Naive thymus-derived CD4-positive, alpha-beta T cell (primary cell): ENCODE results near the gene SGCG. TPM values are rescaled to one million over a fixed set of nuclear protein-coding genes. Genes with fewer than 3 reads are reported as not detected.
A peak's percentile ranks its signal among the peaks of the same experiment; 100 is the strongest.

Source experiments
- ATAC-seq: fragments of 150-1000 bp; cut with Tn5 transposase; 2 replicates; pipeline ENCODE4 v1.10.0; 2021; ENCODE audit warnings: mild to moderate bottlenecking, moderate library complexity
- CTCF ChIA-PET: fragments of 350-600 bp; sonication (Branson Sonifier 250); formaldehyde crosslinking; loops from one replicate; lab custom pipeline; 2021; ENCODE audit warnings: antibody characterized with exemption; lab: Charles Lee
- POLR2A ChIA-PET: fragments of 350-600 bp; sonication (Branson Sonifier 250); formaldehyde crosslinking; loops from one replicate; lab custom pipeline; 2021; ENCODE audit warnings: antibody characterized with exemption, inconsistent platforms; lab: Charles Lee
- DNase-seq, 9 donors: peaks; one replicate each; pipeline versions ENCODE4 v3.0.0 to v3.0.0-alpha.2; 2020 to 2022; ENCODE audit warnings: mixed read lengths in 1 of 9
- H3K27ac ChIP-seq: one replicate; pipeline ENCODE4 v1.7.0; 2013; ENCODE audit warnings: mild to moderate bottlenecking, low read depth, low read length, moderate library complexity
- H3K27me3 ChIP-seq, 2 donors: one replicate each; pipeline ENCODE4 v1.7.0; 2013; ENCODE audit warnings: low read length in 2 of 2, mild to moderate bottlenecking in 2 of 2, moderate library complexity in 2 of 2; ENCODE audit not compliant: control insufficient read depth in 2 of 2, insufficient read depth in 2 of 2
- H3K36me3 ChIP-seq, 3 experiments: 1 replicate in 2 of 3; 2 replicates in 1 of 3; pipeline ENCODE4 v1.7.0; 2013; ENCODE audit warnings: low read length in 3 of 3, mild to moderate bottlenecking in 3 of 3, moderate library complexity in 1 of 3; ENCODE audit not compliant: insufficient read depth in 3 of 3, control insufficient read depth in 2 of 3
- H3K4me1 ChIP-seq, 2 donors: one replicate each; pipeline ENCODE4 v1.7.0; 2013; ENCODE audit warnings: low read length in 2 of 2, mild to moderate bottlenecking in 2 of 2, moderate library complexity in 1 of 2; ENCODE audit not compliant: control insufficient read depth in 2 of 2, insufficient read depth in 2 of 2
- H3K4me3 ChIP-seq: 2 replicates; pipeline ENCODE4 v1.7.0; 2013; ENCODE audit warnings: mild to moderate bottlenecking, low read length
- H3K9me3 ChIP-seq, 3 experiments: 1 replicate in 2 of 3; 2 replicates in 1 of 3; pipeline ENCODE4 v1.7.0; 2013; ENCODE audit warnings: low read length in 3 of 3; ENCODE audit not compliant: control insufficient read depth in 2 of 3
- H3K27ac Mint-ChIP-seq, 9 donors: one replicate each; pipeline ENCODE4 v1.8.0; 2020 to 2022; ENCODE audit warnings: mixed read lengths in 9 of 9, mild to moderate bottlenecking in 8 of 9, moderate library complexity in 5 of 9, inconsistent platforms in 2 of 9
- H3K27me3 Mint-ChIP-seq, 5 donors: one replicate each; pipeline ENCODE4 v1.8.0; 2021 to 2022; ENCODE audit warnings: mixed read lengths in 5 of 5, mild to moderate bottlenecking in 1 of 5
- H3K36me3 Mint-ChIP-seq, 5 donors: one replicate each; pipeline ENCODE4 v1.8.0; 2020 to 2022; ENCODE audit warnings: mixed read lengths in 5 of 5, mild to moderate bottlenecking in 3 of 5, inconsistent platforms in 1 of 5
- H3K4me1 Mint-ChIP-seq, 7 donors: one replicate each; pipeline ENCODE4 v1.8.0; 2020 to 2022; ENCODE audit warnings: mixed read lengths in 7 of 7, mild to moderate bottlenecking in 3 of 7, inconsistent platforms in 1 of 7
- H3K4me3 Mint-ChIP-seq, 10 donors: one replicate each; pipeline ENCODE4 v1.8.0; 2020 to 2022; ENCODE audit warnings: mild to moderate bottlenecking in 10 of 10, mixed read lengths in 10 of 10, moderate library complexity in 6 of 10, inconsistent platforms in 2 of 10
- H3K9me3 Mint-ChIP-seq, 11 donors: one replicate each; pipeline ENCODE4 v1.8.0; 2020 to 2022; ENCODE audit warnings: mixed read lengths in 11 of 11, mild to moderate bottlenecking in 4 of 11, inconsistent platforms in 1 of 11, moderate library complexity in 1 of 11
- intact Hi-C, 2 donors: fragments of 100-400 bp; cut with micrococcal nuclease; formaldehyde crosslinking; loops; one replicate each; pipeline ENCODE4 v1.15.1; 2023
- polyA plus RNA-seq, 2 donors: library from polyadenylated mRNA; unstranded; fragments of 300-500 nt; fragmentation: Illumina TruSeq; gene quantifications; one replicate each; pipeline ENCODE4 v1.2.3, GENCODE V29; 2021
- total RNA-seq, 6 experiments: library from RNA in 5 of 6; stranded (reverse) in 5 of 6; gene quantifications; 1 replicate in 5 of 6; 2 replicates in 1 of 6; pipeline ENCODE4 v1.2.3 and lab custom pipeline; 2021 to 2026

The SGCG gene
- total and polyA plus RNA-seq, 7 experiments from 2014 or later: not detected

DNA sequence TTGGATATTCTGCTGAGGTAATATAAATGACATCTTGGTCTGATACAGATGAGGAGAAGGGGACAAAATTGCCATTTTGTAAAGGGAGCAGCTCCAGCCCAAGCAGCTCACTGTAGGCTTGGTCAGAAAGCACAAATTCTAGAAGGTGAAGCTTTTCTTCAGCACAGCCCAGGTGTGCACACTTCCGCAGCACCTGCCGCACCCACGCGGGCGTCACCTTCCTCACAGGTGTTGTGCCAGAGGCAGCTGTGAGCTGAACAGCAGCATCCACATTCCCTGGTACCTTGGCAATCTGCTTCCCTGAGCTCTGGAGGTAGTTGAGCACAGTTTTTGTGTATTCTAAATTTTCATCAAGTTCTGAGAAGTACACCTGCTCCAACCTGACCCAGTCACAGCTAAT, 173.7 kb downstream of the SGCG start:
- H3K27me3 ChIP-seq: no peaks in the 10 kb centered on the region
- Mint-ChIP-seq H3K4me3 (no peak overlapping the region), H3K4me1 (peaks cover 0 to 13% (median 5%) of the 10 kb centered on the region in 7 donors), H3K27me3 (no peaks in the 10 kb centered on the region), H3K27ac (peak overlapping the region in 2 of 9 donors; percentile 25 to 43), H3K9me3 (peaks cover 0 to 5% (median 0%) of the 10 kb centered on the region in 11 donors), H3K36me3 (peaks cover 21 to 83% (median 67%) of the 10 kb centered on the region in 5 donors)
- no peak overlapping the region for H3K4me3 ChIP-seq
- H3K36me3 ChIP-seq: peaks cover 7 to 64% (median 15%) of the 10 kb centered on the region in 3 experiments
- ChIA-PET CTCF (no interaction called here), POLR2A (no interaction called here)
- intact Hi-C loops: no loop called here
- ATAC-seq (no peak), DNase-seq (no peak)
- H3K9me3 ChIP-seq: no peaks in the 10 kb centered on the region
- no peaks in the 10 kb centered on the region for H3K4me1 ChIP-seq
- no peak overlapping the region for H3K27ac ChIP-seq

DNA sequence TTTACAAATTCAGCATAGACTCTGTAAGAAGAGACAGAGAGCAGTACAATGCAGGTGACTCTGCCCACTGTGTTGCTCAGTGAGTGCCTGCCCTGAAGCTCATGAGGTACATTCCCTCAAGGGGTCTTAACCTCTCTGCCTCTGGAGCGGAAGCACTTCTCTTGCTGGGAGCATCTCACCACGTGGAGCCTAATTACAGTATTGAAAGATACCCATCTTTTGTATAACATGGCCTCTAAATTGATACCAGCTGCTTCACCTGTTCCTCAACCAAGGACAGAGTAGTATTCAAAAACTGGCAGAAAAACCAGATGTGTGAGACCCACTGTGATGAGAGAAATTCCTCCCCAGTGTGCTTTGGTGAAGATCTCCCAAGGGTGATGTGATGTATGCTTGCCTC, 175.6 kb downstream of the SGCG start:
- Histone ChIP-seq H3K27me3 (no peaks in the 10 kb centered on the region), H3K4me3 (no peak overlapping the region), H3K4me1 (no peaks in the 10 kb centered on the region), H3K36me3 (peaks cover 7 to 68% (median 15%) of the 10 kb centered on the region in 3 experiments), H3K9me3 (no peaks in the 10 kb centered on the region), H3K27ac (no peak overlapping the region)
- Mint-ChIP-seq H3K27ac (no peak overlapping the region), H3K9me3 (peaks cover 0 to 1% (median 0%) of the 10 kb centered on the region in 11 donors), H3K4me3 (no peak overlapping the region), H3K4me1 (peaks cover 0 to 10% (median 5%) of the 10 kb centered on the region in 7 donors), H3K27me3 (no peaks in the 10 kb centered on the region), H3K36me3 (peaks cover 6 to 75% (median 52%) of the 10 kb centered on the region in 5 donors)
- CTCF ChIA-PET: no interaction called here
- POLR2A ChIA-PET: no interaction called here
- ATAC-seq (no peak), DNase-seq (no peak)
- intact Hi-C loops: no loop called here

DNA sequence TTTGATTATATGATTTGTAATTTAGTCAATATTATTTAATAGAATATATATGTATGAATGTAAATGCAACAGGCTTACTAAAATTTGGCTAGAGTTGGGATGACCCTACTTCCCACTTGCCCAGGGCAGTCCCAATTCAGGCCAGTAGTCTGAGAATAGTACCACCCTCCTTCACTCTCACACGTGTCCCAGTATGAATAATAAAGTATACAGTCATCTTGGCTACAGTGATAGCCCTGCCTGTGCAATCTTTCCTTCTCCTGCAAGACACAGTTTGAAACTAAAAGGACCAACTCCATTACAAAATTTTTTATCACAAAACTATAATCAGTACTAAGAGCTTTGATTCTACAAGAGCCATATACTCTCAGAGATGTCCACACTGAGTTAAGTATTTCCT, 176.6 kb downstream of the SGCG start:
- H3K36me3 Mint-ChIP-seq: peaks cover 3 to 75% (median 46%) of the 10 kb centered on the region in 5 donors
- POLR2A ChIA-PET: no interaction called here
- Histone ChIP-seq H3K9me3 (no peaks in the 10 kb centered on the region), H3K27ac (no peak overlapping the region), H3K4me3 (no peak overlapping the region), H3K36me3 (peaks cover 7 to 71% (median 15%) of the 10 kb centered on the region in 3 experiments), H3K4me1 (no peaks in the 10 kb centered on the region), H3K27me3 (no peaks in the 10 kb centered on the region)
- intact Hi-C loops: no loop called here
- DNase-seq (no peak), ATAC-seq (no peak)
- no peak overlapping the region for H3K4me3 Mint-ChIP-seq
- no peaks in the 10 kb centered on the region for H3K9me3 Mint-ChIP-seq
- H3K4me1 Mint-ChIP-seq: peaks cover 0 to 8% (median under 1%) of the 10 kb centered on the region in 7 donors
- H3K27me3 Mint-ChIP-seq: no peaks in the 10 kb centered on the region
- H3K27ac Mint-ChIP-seq: no peak overlapping the region
- CTCF ChIA-PET: no interaction called here

DNA sequence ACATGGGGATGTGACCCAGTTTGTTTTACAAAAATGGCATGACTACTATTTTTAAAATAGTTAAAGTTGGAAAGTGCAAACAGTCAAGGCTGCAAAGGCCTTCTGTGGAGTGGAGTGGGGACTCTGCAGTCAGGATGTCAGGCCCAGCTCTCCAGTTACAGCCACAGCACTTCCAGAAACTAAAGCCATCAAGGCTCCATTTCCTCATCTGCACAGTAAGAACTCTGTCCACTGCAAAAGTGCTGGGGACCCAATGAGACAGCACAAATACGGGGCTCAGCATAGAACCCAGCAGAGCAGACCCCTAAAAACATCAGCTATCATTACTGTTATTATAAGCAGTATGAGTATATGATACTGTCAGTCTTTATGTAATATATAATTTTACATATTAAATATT, 179.1 kb downstream of the SGCG start:
- no peaks in the 10 kb centered on the region for H3K27me3 ChIP-seq
- H3K27ac ChIP-seq: no peak overlapping the region
- ChIA-PET POLR2A (no interaction called here), CTCF (no interaction called here)
- peaks cover 8 to 71% (median 38%) of the 10 kb centered on the region in 5 donors for H3K36me3 Mint-ChIP-seq
- ATAC-seq: no peak
- H3K4me3 Mint-ChIP-seq: no peak overlapping the region
- H3K36me3 ChIP-seq: peaks cover 7 to 67% (median 26%) of the 10 kb centered on the region in 3 experiments
- intact Hi-C loops: no loop called here
- no peaks in the 10 kb centered on the region for H3K9me3 ChIP-seq
- no peak overlapping the region for H3K4me3 ChIP-seq
- H3K4me1 Mint-ChIP-seq: peaks cover 0 to 5% (median 0%) of the 10 kb centered on the region in 7 donors
- H3K4me1 ChIP-seq: no peaks in the 10 kb centered on the region
- no peaks in the 10 kb centered on the region for H3K9me3 Mint-ChIP-seq
- H3K27ac Mint-ChIP-seq: peak overlapping the region in 1 of 9 donors; percentile 2
- no peaks in the 10 kb centered on the region for H3K27me3 Mint-ChIP-seq
- DNase-seq: no peak

DNA sequence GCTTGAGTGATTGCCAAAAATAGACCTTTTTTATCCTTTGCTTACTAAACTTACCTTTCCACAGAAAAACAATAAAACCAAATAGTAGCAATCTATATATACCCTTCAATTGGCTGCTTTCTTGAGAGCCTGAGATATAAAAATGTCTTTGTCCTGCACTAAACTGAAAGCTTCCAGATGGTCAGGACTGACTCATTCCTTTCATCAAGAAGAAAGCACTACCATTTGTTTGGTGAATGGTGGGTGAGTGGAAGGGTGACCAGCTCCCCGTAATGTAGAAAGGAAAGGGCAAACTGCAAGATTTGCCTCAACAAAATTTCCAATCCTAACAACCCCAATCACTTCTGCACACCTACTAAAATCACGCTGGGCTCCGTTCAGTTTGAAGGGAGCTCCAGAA, 184.9 kb downstream of the SGCG start:
- ATAC-seq: no peak
- intact Hi-C loops: no loop called here
- CTCF ChIA-PET: no interaction called here
- H3K36me3 Mint-ChIP-seq: peaks cover 20 to 70% (median 53%) of the 10 kb centered on the region in 5 donors
- H3K9me3 ChIP-seq: no peaks in the 10 kb centered on the region
- no peak for DNase-seq
- H3K27me3 Mint-ChIP-seq: no peaks in the 10 kb centered on the region
- H3K27ac Mint-ChIP-seq: no peak overlapping the region
- no peaks in the 10 kb centered on the region for H3K27me3 ChIP-seq
- peaks cover 0 to 5% (median 0%) of the 10 kb centered on the region in 7 donors for H3K4me1 Mint-ChIP-seq
- no peaks in the 10 kb centered on the region for H3K4me1 ChIP-seq
- no peak overlapping the region for H3K4me3 ChIP-seq
- no peak overlapping the region for H3K4me3 Mint-ChIP-seq
- H3K36me3 ChIP-seq: peaks cover 0 to 78% (median 25%) of the 10 kb centered on the region in 3 experiments
- POLR2A ChIA-PET: interaction anchor here (0.8 kb wide), 1 partner anchor 13 kb away, joined by 3 read pairs; no protein-coding TSS in a partner anchor
- H3K9me3 Mint-ChIP-seq: no peaks in the 10 kb centered on the region
- H3K27ac ChIP-seq: no peak overlapping the region

DNA sequence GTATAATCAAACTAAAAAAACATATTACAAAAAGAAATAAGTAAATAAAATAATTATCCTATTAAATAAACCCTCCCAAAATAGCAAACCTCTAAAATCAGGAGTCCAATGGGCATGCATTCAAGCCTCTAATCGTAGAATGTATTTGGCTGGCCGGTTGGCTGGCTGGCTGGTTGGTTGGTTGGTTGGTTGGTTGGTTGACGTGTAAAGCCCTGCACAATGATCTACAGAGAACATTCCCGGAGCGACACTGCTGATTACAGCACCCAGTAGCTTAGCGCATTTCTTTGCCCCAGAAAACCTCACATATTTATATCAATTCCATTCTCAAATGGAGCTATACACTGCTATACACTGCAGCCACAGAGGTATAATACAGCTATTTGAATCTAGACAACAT, 187.1 kb downstream of the SGCG start:
- ATAC-seq (no peak), DNase-seq (no peak)
- H3K4me1 Mint-ChIP-seq: peaks cover 6 to 19% (median 15%) of the 10 kb centered on the region in 7 donors
- no peak overlapping the region for H3K27ac ChIP-seq
- peaks cover 0 to under 1% of the 10 kb centered on the region in 2 donors for H3K4me1 ChIP-seq
- no peaks in the 10 kb centered on the region for H3K27me3 Mint-ChIP-seq
- no peaks in the 10 kb centered on the region for H3K9me3 Mint-ChIP-seq
- no peak overlapping the region for H3K27ac Mint-ChIP-seq
- H3K36me3 Mint-ChIP-seq: peaks cover 20 to 70% (median 54%) of the 10 kb centered on the region in 5 donors
- H3K36me3 ChIP-seq: peaks cover 0 to 68% (median 25%) of the 10 kb centered on the region in 3 experiments
- intact Hi-C loops: no loop called here
- POLR2A ChIA-PET: no interaction called here
- H3K27me3 ChIP-seq: no peaks in the 10 kb centered on the region
- CTCF ChIA-PET: no interaction called here
- no peak overlapping the region for H3K4me3 ChIP-seq
- H3K9me3 ChIP-seq: no peaks in the 10 kb centered on the region
- H3K4me3 Mint-ChIP-seq: no peak overlapping the region
